ENCODE results near the gene SYT9. TPM values are rescaled to one million over a fixed set of nuclear protein-coding genes. Genes with fewer than 3 reads are reported as not detected.

The SYT9 gene
- total and polyA plus RNA-seq, 10 of the 15 experiments (the other 5 are each of a cell fraction or from before 2014, with no cell fraction given): 0.03 TPM; not detected in 9

- TF ChIP-seq USF1 (IDR thresholded peaks at IDR 0.05; ENCODE audit: borderline replicate concordance, extremely low read length, insufficient read depth, low read depth, low read length) (no peak), PAX5 (IDR thresholded peaks at IDR 0.05; ENCODE audit: borderline replicate concordance, low read depth, low read length) (no peak), NFYB (IDR thresholded peaks at IDR 0.05; ENCODE audit: insufficient read depth, low read depth, low read length) (no peak), HDAC2 (IDR thresholded peaks at IDR 0.05) (no peak), SMAD1 (IDR thresholded peaks at IDR 0.05; ENCODE audit: low read depth, partially characterized antibody) (no peak), RCOR1 (conservative IDR thresholded peaks at IDR 0.05; ENCODE audit: low read depth, low read length) (no peak), ZBTB4 (CRISPR knock-in tag; IDR thresholded peaks at IDR 0.05) (no peak), FOXK2 (IDR thresholded peaks at IDR 0.05) (no peak), MAX (IDR thresholded peaks at IDR 0.05; ENCODE audit: low read depth, low read length) (no peak), ASH2L (IDR thresholded peaks at IDR 0.05; ENCODE audit: borderline replicate concordance, low read depth) (no peak), BHLHE40 (IDR thresholded peaks at IDR 0.05; ENCODE audit: borderline replicate concordance in 1 of 2, low read depth in 2 of 2, low read length in 1 of 2) (no peak)
These were observed 199.8 kb downstream of the SYT9 start (continued) for GRCh38 chr11:7451520-7451919.

Measured in GM12878 (cell line).